K562 (cell line): ENCODE data around the gene TTLL10. TPM values are rescaled to one million over a fixed set of nuclear protein-coding genes. Genes with fewer than 3 reads are reported as not detected.

Experiments
- ATAC-seq: fragments of 200-7000 bp; cut with Tn5 transposase; 3 replicates; pipeline ENCODE4 v1.9.1; 2020; ENCODE audit warnings: moderate library complexity
- BruUV-seq: library from RNA; stranded (reverse); fragments of 400-500 nt; replicated peaks from 2 replicates; lab custom pipeline; 2021; lab: Mats Ljungman, UMichigan
- CTCF ChIA-PET: fragments of 300-600 bp; formaldehyde crosslinking; extraction: SDS; loops from one replicate; lab custom pipeline; 2021; ENCODE audit warnings: low intra/inter-chr PET ratio; lab: Yijun Ruan, JAX
- POLR2A ChIA-PET: fragments of 300-600, 350-650 bp; sonication (Branson Sonifier 250); formaldehyde crosslinking; extraction: SDS; loops from one replicate; lab custom pipeline; 2021; ENCODE audit warnings: antibody characterized with exemption, inconsistent platforms; lab: Yijun Ruan, JAX
- DNase-seq, 4 experiments: peaks; one replicate each; pipeline versions ENCODE4 v3.0.0 to v3.0.0-alpha.2; 2011 to 2018; ENCODE audit warnings: low spot score in 3 of 4, mixed read lengths in 3 of 4; ENCODE audit errors: extremely low read depth in 1 of 4
- FAIRE-seq: peaks from 2 replicates; lab custom pipeline; 2011; peaks lifted over from hg19 to GRCh38; lab: Jason Lieb, UNC
- H2AFZ ChIP-seq: 2 replicates; pipeline ENCODE4 v1.6.0; 2011; ENCODE audit warnings: low read depth, low read length, control low read depth, inconsistent platforms
- H3K27ac ChIP-seq: fragments of 200-600 bp; 3 replicates; pipeline ENCODE4 v1.8.0; 2011; ENCODE audit warnings: low read depth, mild to moderate bottlenecking, control low read depth, inconsistent platforms, low read length, moderate library complexity, mixed read lengths; ENCODE audit errors: extremely low read depth
- H3K27me3 ChIP-seq, 2 experiments: fragments of 300-600 bp in 1 of 2; 2 replicates in 1 of 2; 3 replicates in 1 of 2; pipeline versions ENCODE4 v1.6.0 to v1.8.0; 2011; ENCODE audit warnings: inconsistent platforms in 2 of 2, low read length in 2 of 2, mild to moderate bottlenecking in 1 of 2, mixed read lengths in 1 of 2, moderate library complexity in 1 of 2; ENCODE audit not compliant: control insufficient read depth in 2 of 2, insufficient read depth in 2 of 2
- H3K36me3 ChIP-seq: fragments of 300-600 bp; 3 replicates; pipeline ENCODE4 v1.8.0; 2011; ENCODE audit warnings: mild to moderate bottlenecking, low read length, inconsistent platforms; ENCODE audit not compliant: control insufficient read depth, insufficient read depth
- H3K4me1 ChIP-seq, 2 experiments: fragments of 200-600 bp in 1 of 2; replicated peaks in 1 of 2; 2 replicates in 1 of 2; 3 replicates in 1 of 2; pipeline versions ENCODE4 v1.5.1 to v1.8.0; 2011; ENCODE audit warnings: inconsistent platforms in 2 of 2, low read length in 2 of 2, mild to moderate bottlenecking in 1 of 2, mixed read lengths in 1 of 2, moderate library complexity in 1 of 2; ENCODE audit not compliant: control insufficient read depth in 2 of 2, insufficient read depth in 2 of 2
- H3K4me2 ChIP-seq: 2 replicates; pipeline ENCODE4 v1.6.1; 2011; ENCODE audit warnings: low read length, control low read depth, inconsistent platforms, mixed read lengths; ENCODE audit not compliant: insufficient read depth
- H3K4me3 ChIP-seq: fragments of 200-600 bp; sonication (generic), shearing (Covaris generic); 2 replicates; pipeline ENCODE4 v1.5.1; 2016; ENCODE audit warnings: control low read depth, inconsistent platforms
- H3K79me2 ChIP-seq: fragments of 200-600 bp; 3 replicates; pipeline ENCODE4 v1.8.0; 2011; ENCODE audit warnings: low read length, inconsistent platforms; ENCODE audit not compliant: control insufficient read depth, insufficient read depth
- H3K9ac ChIP-seq, 2 experiments: 2 replicates each; pipeline versions ENCODE4 v1.6.0 to v1.6.1; 2011; ENCODE audit warnings: low read depth in 2 of 2, low read length in 2 of 2, control low read depth in 1 of 2, inconsistent platforms in 1 of 2, mild to moderate bottlenecking in 1 of 2, mixed read lengths in 1 of 2; ENCODE audit not compliant: insufficient read depth in 1 of 2
- H3K9me1 ChIP-seq: one replicate; pipeline ENCODE4 v1.6.0; 2011; ENCODE audit warnings: inconsistent platforms, mild to moderate bottlenecking, low read length, moderate library complexity; ENCODE audit not compliant: control insufficient read depth, insufficient read depth
- H3K9me3 ChIP-seq: replicated peaks from 2 replicates; pipeline ENCODE4 v1.5.1; 2011; ENCODE audit warnings: low read depth, low read length, inconsistent platforms; ENCODE audit not compliant: control insufficient read depth, insufficient read depth
- H4K20me1 ChIP-seq: replicated peaks from 2 replicates; pipeline ENCODE4 v1.6.1; 2011; ENCODE audit warnings: low read length, inconsistent platforms, mixed read lengths; ENCODE audit not compliant: control insufficient read depth, insufficient read depth
- ATF1 ChIP-seq, 2 experiments: fragments of 450-650 bp in 1 of 2; IDR thresholded peaks; 2 replicates each; pipeline ENCODE4 v1.6.1; 2016; ENCODE audit warnings: missing compliant biosample characterization in 1 of 2, missing genetic modification characterization in 1 of 2
- HNRNPH1 ChIP-seq: fragments of 200-400 bp; formaldehyde crosslinking; optimal IDR thresholded peaks from 2 replicates; pipeline ENCODE3; 2017; ENCODE audit warnings: low read depth, mild to moderate bottlenecking, low read length, moderate library complexity
- MYBL2 ChIP-seq, 2 experiments: fragments of 450-650 bp in 1 of 2; sonication (generic) in 1 of 2; formaldehyde crosslinking in 1 of 2; IDR thresholded peaks; 2 replicates each; pipeline versions ENCODE4 v1.6.1 to v1.8.1; 2017 to 2022; ENCODE audit warnings: borderline replicate concordance in 1 of 2, inconsistent platforms in 1 of 2, low read depth in 1 of 2, mild to moderate bottlenecking in 1 of 2, missing genetic modification reagents in 1 of 2, moderate library complexity in 1 of 2
- PTTG1 ChIP-seq: fragments of 450-650 bp; IDR thresholded peaks from 2 replicates; pipeline ENCODE4 v1.6.1; 2016; ENCODE audit warnings: low read depth, mild to moderate bottlenecking, missing genetic modification characterization, missing compliant biosample characterization
- RBBP5 ChIP-seq: fragments of 200-600 bp; sonication (generic); IDR thresholded peaks from 2 replicates; pipeline ENCODE4 v1.6.1; 2012; ENCODE audit warnings: borderline replicate concordance, mild to moderate bottlenecking, low read length, control low read depth, inconsistent platforms; ENCODE audit not compliant: insufficient read depth, poor library complexity, severe bottlenecking
- SRSF7 ChIP-seq: fragments of 200-400 bp; formaldehyde crosslinking; optimal IDR thresholded peaks from 2 replicates; pipeline ENCODE3; 2017; ENCODE audit warnings: mild to moderate bottlenecking, low read depth, low read length
- USF1 ChIP-seq: sonication (generic); formaldehyde crosslinking; IDR thresholded peaks from 2 replicates; pipeline ENCODE4 v1.9.0; 2022; ENCODE audit warnings: mild to moderate bottlenecking, missing genetic modification reagents
- XRCC5 ChIP-seq: fragments of 200-400 bp; formaldehyde crosslinking; IDR thresholded peaks from 2 replicates; pipeline ENCODE4 v1.6.1; 2017; ENCODE audit warnings: low read depth, mild to moderate bottlenecking, low read length
- ZBTB49 ChIP-seq: sonication (generic); formaldehyde crosslinking; IDR thresholded peaks from 2 replicates; pipeline ENCODE4 v1.8.0; 2022; ENCODE audit warnings: missing genetic modification reagents, mild to moderate bottlenecking, borderline replicate concordance
- ZNF277 ChIP-seq: fragments of 250-450 bp; sonication (Bioruptor Pico); IDR thresholded peaks from 2 replicates; pipeline ENCODE4 v1.8.0; 2022; ENCODE audit warnings: inconsistent platforms, mild to moderate bottlenecking, moderate library complexity, borderline replicate concordance
- ZNF584 ChIP-seq: fragments of 200-800 bp; sonication (Bioruptor generic); IDR thresholded peaks from 2 replicates; pipeline ENCODE4 v1.6.1; 2016; ENCODE audit warnings: low read depth, mild to moderate bottlenecking, missing genetic modification characterization, missing compliant biosample characterization
- WGBS: fragments of 100-300 bp; shearing (Covaris generic); methylation state at CpG from one replicate; pipeline ENCODE4 v1.1.6; 2016; ENCODE audit warnings: low coverage, mixed read lengths; ENCODE audit not compliant: insufficient coverage; ENCODE audit errors: missing lambda C conversion rate; 5-methylcytosine and 5-hydroxymethylcytosine counted together
- in situ Hi-C: fragments of 300-500 bp; cut with MboI; formaldehyde crosslinking; loops from 4 replicates; pipeline ENCODE4 v1.15.0; 2018; ENCODE audit warnings: inconsistent platforms, mixed read lengths
- intact Hi-C: fragments of 100-400 bp; cut with micrococcal nuclease; formaldehyde crosslinking; loops from 2 replicates; pipeline ENCODE4 v1.14.2; 2022
- polyA plus RNA-seq, 8 experiments: library from polyadenylated mRNA; depleted of rRNA in 4 of 8; stranded (reverse) in 5 of 8; unstranded in 3 of 8; fragments of >200 nt; fragmentation: Nextera tagmentation in 2 of 8; fragmentation: Illumina TruSeq in 1 of 8; extraction: Ambion mirVana in 2 of 8; extraction: Trizol in 1 of 8; gene quantifications; 2 replicates each; pipeline versions ENCODE4 v1.2.1 to v1.2.3, GENCODE V29; 2011 to 2014; ENCODE audit warnings: inconsistent platforms in 1 of 8, missing spikeins in 1 of 8
- total RNA-seq, 7 experiments: library from RNA; depleted of rRNA in 6 of 7; stranded (reverse); fragments of >200 nt in 6 of 7; fragmentation: Illumina TruSeq in 2 of 7; extraction: Trizol in 2 of 7; gene quantifications; 2 replicates each; pipeline versions ENCODE4 v1.2.1 to v1.2.3, GENCODE V29; 2011 to 2021; ENCODE audit warnings: low replicate concordance in 1 of 7

The TTLL10 gene
- total and polyA plus RNA-seq, 9 of the 15 experiments (the other 6 are each of a cell fraction or from before 2014, with no cell fraction given) = not detected

- Histone ChIP-seq H3K27ac (no peak overlapping the region), H3K27me3 (peaks cover 47 to 78% of the 10 kb centered on the region in 2 experiments), H3K79me2 (no peaks in the 10 kb centered on the region), H3K9me1 (no peaks in the 10 kb centered on the region), H3K4me2 (no peak overlapping the region), H3K9ac (no peak overlapping the region), H3K4me3 (no peak overlapping the region), H2AFZ (no peak overlapping the region), H3K4me1 (peaks cover 0 to 64% of the 10 kb centered on the region in 2 experiments; a peak in 2 of 5 replicates), H3K9me3 (0 out of 2 replicates have a peak, but pooled peaks cover 1% of the 10 kb centered on the region), H3K36me3 (no peaks in the 10 kb centered on the region), H4K20me1 (no peaks in the 10 kb centered on the region; the same call in 1 of the 2 replicates)
- ChIA-PET CTCF (no interaction called here), POLR2A (no interaction called here)
- FAIRE-seq = peak; percentile 59
- in situ Hi-C loops (no loop called here), intact Hi-C loops (no loop called here)
- no peak for DNase-seq
- 0% methylated on average over 7 of the region's 7 CpGs for WGBS
- no TSS peak for BruUV-seq
- ATAC-seq = no peak
- TF ChIP-seq PTTG1 (tag) = no peak
- TF ChIP-seq ZBTB49 (CRISPR knock-in tag) = no peak
- TF ChIP-seq HNRNPH1 = no peak
- TF ChIP-seq SRSF7 = no peak
- no peak for TF ChIP-seq ZNF277
- TF ChIP-seq RBBP5 = no peak
- TF ChIP-seq XRCC5 = no peak
- TF ChIP-seq MYBL2 (IDR thresholded peaks at IDR 0.05; ENCODE audit: low read depth) = no peak
- TF ChIP-seq MYBL2 (CRISPR knock-in tag; IDR thresholded peaks at IDR 0.05; ENCODE audit: borderline replicate concordance) = no peak
- no peak for TF ChIP-seq ZNF584 (CRISPR knock-in tag)
- no peak for TF ChIP-seq ATF1 (CRISPR knock-in tag; IDR thresholded peaks at IDR 0.05)
- no peak for TF ChIP-seq ATF1 (tag; IDR thresholded peaks at IDR 0.05)
- no peak for TF ChIP-seq USF1
Observed at GRCh38 chr1:1176931-1177330, 3.3 kb downstream of the TTLL10 start.
